ENCODE measurements around the gene DDB1.
"Not testable (repeated sequence)": the region's sequence is repeated elsewhere in the genome, so short reads cannot be mapped to it uniquely, and the experiment has no call there.

DDB1 gene

DNA sequence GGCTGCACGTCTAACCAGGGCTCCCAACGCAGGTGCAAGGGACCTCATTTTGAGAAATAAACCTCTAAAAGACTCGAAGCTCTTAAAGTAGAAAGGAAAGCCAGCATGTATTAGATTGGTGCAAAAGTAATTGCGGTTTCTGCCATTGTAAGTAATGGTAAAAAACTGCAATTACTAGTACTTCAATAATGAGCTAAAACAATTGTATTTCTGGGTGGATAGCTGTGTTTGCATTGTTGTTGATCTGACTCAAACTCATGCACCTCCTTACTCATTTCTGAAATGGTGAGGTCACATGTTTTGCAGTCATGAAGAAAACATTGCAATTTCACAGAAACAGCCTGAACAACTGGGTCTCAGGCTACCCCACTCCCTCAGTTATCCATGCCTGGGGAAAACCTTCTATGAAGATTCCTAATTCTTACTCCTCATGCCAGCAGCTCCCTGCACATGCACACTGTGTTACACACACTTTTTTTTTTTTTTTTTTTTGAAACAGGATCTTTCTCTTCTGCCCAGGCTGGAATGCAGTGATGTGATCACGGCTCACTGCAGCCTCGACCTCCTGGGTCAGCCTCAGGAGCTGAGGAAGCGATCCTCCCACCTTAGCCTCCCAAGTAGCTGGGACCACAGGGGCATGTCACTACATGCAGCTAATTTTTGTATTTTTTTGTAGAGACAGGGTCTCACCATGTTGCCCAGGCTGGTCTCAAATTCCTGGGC lies 62.4 kb downstream of the DDB1 start:
- DNase-seq (ENCODE audit: low spot score), result no peak

- no peak for DNase-seq (ENCODE audit: low spot score)
These were observed 64.2 kb downstream of the DDB1 start for GRCh38 chr11:61268588-61269250.

GRCh38 chr11:61267437-61267841 lies 65.5 kb downstream of the DDB1 start:
- DNase-seq (ENCODE audit: low spot score), result no peak

DNA sequence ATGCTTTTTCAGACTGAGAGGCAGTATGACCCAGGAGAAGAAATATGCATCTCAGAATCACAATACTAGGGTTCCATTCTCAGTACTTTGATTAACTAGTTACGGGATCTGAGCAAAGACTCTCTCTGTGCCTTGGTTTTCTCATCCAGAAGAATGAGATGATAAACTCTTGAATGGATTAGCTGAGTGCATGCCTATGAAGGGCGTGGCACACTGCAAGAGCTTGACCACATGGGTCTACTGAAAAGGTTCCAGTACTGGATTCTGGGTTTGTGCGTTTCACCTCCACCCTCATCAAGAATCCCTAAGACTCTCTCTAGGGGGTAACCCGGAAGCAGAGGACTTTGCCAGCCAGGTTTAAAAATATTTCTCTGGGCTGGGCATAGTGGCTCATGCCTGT lies 66.3 kb downstream of the DDB1 start:
- DNase-seq (ENCODE audit: low spot score), result no peak

DNA sequence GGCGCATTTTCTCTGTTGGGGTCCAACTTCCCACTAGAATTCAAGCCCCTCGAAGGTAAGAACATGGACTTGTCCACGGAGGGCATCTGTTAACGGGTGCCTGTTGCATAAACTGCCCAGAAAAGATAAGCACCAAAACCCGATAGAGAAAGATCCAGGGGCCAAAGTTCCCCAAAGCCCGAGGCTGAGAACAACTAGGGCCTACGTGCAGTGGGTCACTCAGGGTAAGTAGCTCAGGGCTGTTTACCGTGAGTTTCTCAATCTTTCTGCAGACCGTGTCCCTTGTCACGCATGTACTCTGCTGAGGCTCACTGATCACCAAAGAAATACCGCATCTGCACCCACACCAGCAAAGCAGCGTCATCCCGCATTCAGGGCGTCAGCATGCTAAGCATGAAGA lies 67.5 kb downstream of the DDB1 start:
- no peak for DNase-seq (ENCODE audit: low spot score)

DNA sequence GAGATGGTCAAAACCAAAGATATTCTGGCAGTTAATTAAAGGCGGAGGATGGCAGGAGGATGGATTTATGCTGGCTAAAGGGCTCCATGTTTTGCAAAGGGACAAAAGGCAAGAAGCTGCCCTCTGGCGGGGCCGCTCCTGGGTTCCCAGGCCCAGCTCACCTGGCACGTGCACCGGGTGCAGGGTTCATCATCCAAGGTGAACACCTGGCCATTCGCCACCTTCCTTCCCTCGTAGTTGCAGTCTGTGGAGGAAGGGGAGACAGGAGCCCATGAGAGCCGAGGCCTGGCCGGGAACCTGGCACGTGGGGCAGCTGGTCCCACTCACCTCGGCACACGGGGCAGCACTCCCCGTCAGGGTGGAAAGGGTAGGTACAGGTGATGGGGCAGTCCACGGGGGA lies 68.1 kb downstream of the DDB1 start:
- no peak for DNase-seq (ENCODE audit: low spot score)

GRCh38 chr11:61264371-61264770 lies 68.5 kb downstream of the DDB1 start:
- DNase-seq (ENCODE audit: low spot score), result no peak

DNA sequence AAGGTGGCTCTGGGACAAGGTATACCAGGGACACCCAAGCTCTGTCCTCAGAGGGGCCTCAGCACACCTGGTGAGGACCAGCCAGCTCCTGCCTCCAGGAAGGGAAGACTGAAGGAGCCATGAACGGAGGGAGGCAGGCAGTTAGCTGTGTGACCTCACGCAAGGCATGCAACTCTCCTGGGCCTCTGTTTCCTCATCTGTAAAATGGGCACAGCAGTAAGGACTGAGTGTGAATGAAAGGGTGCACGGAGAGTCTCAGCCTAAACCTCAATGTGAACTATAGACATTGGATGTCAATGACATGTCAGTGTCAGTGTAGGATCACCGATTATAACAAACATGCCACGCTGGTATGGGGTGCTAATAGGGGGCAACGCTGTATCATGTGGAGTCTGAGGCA lies 73.5 kb downstream of the DDB1 start:
- no peak for DNase-seq (ENCODE audit: low spot score)

DNA sequence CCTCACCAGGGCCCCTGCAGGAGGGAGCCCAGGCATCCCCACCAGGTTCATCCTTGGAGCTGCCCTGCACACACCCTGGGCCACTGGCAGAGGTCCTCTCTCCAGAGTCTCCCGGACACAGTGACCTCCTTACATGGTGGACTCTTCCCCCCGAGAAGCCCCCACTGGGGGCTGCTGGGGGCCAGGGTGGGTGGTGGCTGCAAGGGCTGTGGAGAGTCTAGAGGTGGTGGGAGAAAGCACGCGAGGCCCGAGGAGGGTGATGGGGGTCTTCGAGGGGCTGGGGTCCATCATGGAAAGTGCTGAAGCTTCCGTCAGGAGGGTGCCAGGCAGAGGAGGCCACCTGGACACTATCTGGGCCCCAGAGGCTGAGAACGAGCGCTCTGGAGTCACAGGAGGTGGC lies 74.4 kb downstream of the DDB1 start:
- DNase-seq (ENCODE audit: low spot score), result no peak

- DNase-seq (ENCODE audit: low spot score), result no peak
These were observed 76.0 kb downstream of the DDB1 start for GRCh38 chr11:61256710-61257482.

- peak; percentile 87 for DNase-seq (ENCODE audit: low spot score)
These were observed 78.4 kb downstream of the DDB1 start for GRCh38 chr11:61254403-61255025.

- not testable (repeated sequence) for DNase-seq (ENCODE audit: low spot score)
These were observed 80.6 kb downstream of the DDB1 start for GRCh38 chr11:61252332-61252731.

- not testable (repeated sequence) for DNase-seq (ENCODE audit: low spot score)
These were observed 81.8 kb downstream of the DDB1 start for GRCh38 chr11:61250796-61251765.

Data from germinal center (tissue), 1 donor.